Large intestine (tissue), 3 donors: ENCODE results near the gene CNKSR3. TPM values are rescaled to one million over a fixed set of nuclear protein-coding genes. Genes with fewer than 3 reads are reported as not detected.

Experiments
- DNase-seq, 2 donors: peaks; one replicate each; pipeline versions ENCODE4 v3.0.0 to v3.0.0-alpha.2; 2013
- H3K27ac ChIP-seq: one replicate; pipeline ENCODE4 v1.5.1; 2013; ENCODE audit warnings: low read length
- H3K27me3 ChIP-seq: 2 replicates; pipeline ENCODE4 v1.6.1; 2013; ENCODE audit warnings: low read length; ENCODE audit not compliant: control insufficient read depth, insufficient read depth
- H3K36me3 ChIP-seq: 2 replicates; pipeline ENCODE4 v1.6.1; 2013; ENCODE audit warnings: low read length; ENCODE audit not compliant: control insufficient read depth, insufficient read depth
- H3K4me1 ChIP-seq: one replicate; pipeline ENCODE4 v1.6.1; 2013; ENCODE audit warnings: low read length; ENCODE audit not compliant: control insufficient read depth, insufficient read depth
- H3K4me3 ChIP-seq: one replicate; pipeline ENCODE4 v1.5.1; 2013; ENCODE audit warnings: low read length
- H3K9me3 ChIP-seq: one replicate; pipeline ENCODE4 v1.6.1; 2013; ENCODE audit warnings: mild to moderate bottlenecking, low read depth, low read length, moderate library complexity; ENCODE audit not compliant: control insufficient read depth
- WGBS: methylation state at CpG from one replicate; pipeline ENCODE4 v1.1.5; 2013; ENCODE audit warnings: low lambda C conversion rate; ENCODE audit not compliant: insufficient coverage; 5-methylcytosine and 5-hydroxymethylcytosine counted together
- polyA plus RNA-seq: library from polyadenylated mRNA; unstranded; fragments of 120-200 nt; gene quantifications from one replicate; pipeline ENCODE4 v1.2.1, GENCODE V29; 2013

Gene CNKSR3
- polyA plus RNA-seq, 1 donor, result 25.8 TPM

- Histone ChIP-seq H3K4me3 (no peak overlapping the region), H3K9me3 (no peaks in the 10 kb centered on the region), H3K36me3 (no peaks in the 10 kb centered on the region), H3K4me1 (no peaks in the 10 kb centered on the region), H3K27ac (no peak overlapping the region), H3K27me3 (no peaks in the 10 kb centered on the region)
- no peak for DNase-seq
- WGBS, result 71% methylated on average over 1 of the region's 4 CpGs
Measured at GRCh38 chr6:154371281-154371680, 139.2 kb downstream of the CNKSR3 start.

- Histone ChIP-seq H3K4me1 (no peaks in the 10 kb centered on the region), H3K4me3 (no peak overlapping the region), H3K36me3 (no peaks in the 10 kb centered on the region), H3K27ac (no peak overlapping the region), H3K9me3 (no peaks in the 10 kb centered on the region), H3K27me3 (no peaks in the 10 kb centered on the region)
- DNase-seq, result peak in 1 of 2 donors; percentile 12
- no CpG with 5 or more reads among the region's 4 CpGs for WGBS
Measured at GRCh38 chr6:154370545-154370944, 139.9 kb downstream of the CNKSR3 start.

GRCh38 chr6:154367839-154368695 lies 142.4 kb downstream of the CNKSR3 start:
- no peak overlapping the region for H3K27ac ChIP-seq
- WGBS, result 94% methylated on average over 4 of the region's 9 CpGs
- peak in 1 of 2 donors; percentile 6 for DNase-seq

GRCh38 chr6:154367336-154367735 lies 143.1 kb downstream of the CNKSR3 start:
- DNase-seq, result no peak
- no peaks in the 10 kb centered on the region for H3K36me3 ChIP-seq
- H3K4me3 ChIP-seq, result no peak overlapping the region
- WGBS, result 100% methylated on average over 3 of the region's 5 CpGs
- H3K4me1 ChIP-seq, result no peaks in the 10 kb centered on the region
- H3K9me3 ChIP-seq, result no peaks in the 10 kb centered on the region
- no peak overlapping the region for H3K27ac ChIP-seq
- no peaks in the 10 kb centered on the region for H3K27me3 ChIP-seq

More at GRCh38 chr6:154367839-154368695, 142.4 kb downstream of the CNKSR3 start:
- Histone ChIP-seq H3K9me3 (no peaks in the 10 kb centered on the region), H3K27me3 (no peaks in the 10 kb centered on the region), H3K36me3 (no peaks in the 10 kb centered on the region), H3K4me3 (no peak overlapping the region), H3K4me1 (no peaks in the 10 kb centered on the region)

- WGBS, result 67% methylated on average over 1 of the region's 4 CpGs
Measured at GRCh38 chr6:154363821-154364220, 146.7 kb downstream of the CNKSR3 start.

GRCh38 chr6:154361476-154361875 lies 149.0 kb downstream of the CNKSR3 start:
- no peaks in the 10 kb centered on the region for H3K9me3 ChIP-seq
- 80% methylated on average over 1 of the region's 5 CpGs for WGBS
- H3K4me1 ChIP-seq, result no peaks in the 10 kb centered on the region
- no peak overlapping the region for H3K4me3 ChIP-seq
- H3K27ac ChIP-seq, result no peak overlapping the region
- no peaks in the 10 kb centered on the region for H3K36me3 ChIP-seq
- H3K27me3 ChIP-seq, result no peaks in the 10 kb centered on the region
- DNase-seq, result no peak

More at GRCh38 chr6:154363821-154364220, 146.7 kb downstream of the CNKSR3 start:
- Histone ChIP-seq H3K4me1 (no peaks in the 10 kb centered on the region), H3K36me3 (no peaks in the 10 kb centered on the region), H3K27ac (no peak overlapping the region), H3K9me3 (no peaks in the 10 kb centered on the region), H3K4me3 (no peak overlapping the region), H3K27me3 (no peaks in the 10 kb centered on the region)
- DNase-seq, result no peak

- WGBS, result no CpG with 5 or more reads among the region's 3 CpGs
- H3K4me1 ChIP-seq, result no peaks in the 10 kb centered on the region
- DNase-seq, result no peak
- H3K27me3 ChIP-seq, result no peaks in the 10 kb centered on the region
- H3K27ac ChIP-seq, result no peak overlapping the region
- no peak overlapping the region for H3K4me3 ChIP-seq
- no peaks in the 10 kb centered on the region for H3K36me3 ChIP-seq
- H3K9me3 ChIP-seq, result no peaks in the 10 kb centered on the region
Measured at GRCh38 chr6:154360476-154360875, 150.0 kb downstream of the CNKSR3 start.

- WGBS, result no CpG with 5 or more reads among the region's 4 CpGs
- H3K27me3 ChIP-seq, result no peaks in the 10 kb centered on the region
- H3K4me3 ChIP-seq, result no peak overlapping the region
- no peaks in the 10 kb centered on the region for H3K4me1 ChIP-seq
- no peak overlapping the region for H3K27ac ChIP-seq
- DNase-seq, result peak in 1 of 2 donors; percentile 16
- H3K36me3 ChIP-seq, result no peaks in the 10 kb centered on the region
- no peaks in the 10 kb centered on the region for H3K9me3 ChIP-seq
Measured at GRCh38 chr6:154359679-154360078, 150.8 kb downstream of the CNKSR3 start.

GRCh38 chr6:154359161-154359574 lies 151.3 kb downstream of the CNKSR3 start:
- H3K4me3 ChIP-seq, result no peak overlapping the region
- H3K27me3 ChIP-seq, result no peaks in the 10 kb centered on the region
- 100% methylated on average over 3 of the region's 10 CpGs for WGBS
- peaks cover 2% of the 10 kb centered on the region for H3K9me3 ChIP-seq
- H3K27ac ChIP-seq, result no peak overlapping the region
- H3K4me1 ChIP-seq, result no peaks in the 10 kb centered on the region
- DNase-seq, result no peak
- H3K36me3 ChIP-seq, result no peaks in the 10 kb centered on the region

- Histone ChIP-seq H3K4me3 (no peak overlapping the region), H3K36me3 (no peaks in the 10 kb centered on the region), H3K4me1 (no peaks in the 10 kb centered on the region), H3K27ac (no peak overlapping the region), H3K9me3 (peaks cover 3% of the 10 kb centered on the region), H3K27me3 (no peaks in the 10 kb centered on the region)
- 90% methylated on average over 2 of the region's 5 CpGs for WGBS
- DNase-seq, result no peak
Measured at GRCh38 chr6:154358019-154358545, 152.4 kb downstream of the CNKSR3 start.
